ENCODE results near the gene GNAO1.

Gene GNAO1

DNA sequence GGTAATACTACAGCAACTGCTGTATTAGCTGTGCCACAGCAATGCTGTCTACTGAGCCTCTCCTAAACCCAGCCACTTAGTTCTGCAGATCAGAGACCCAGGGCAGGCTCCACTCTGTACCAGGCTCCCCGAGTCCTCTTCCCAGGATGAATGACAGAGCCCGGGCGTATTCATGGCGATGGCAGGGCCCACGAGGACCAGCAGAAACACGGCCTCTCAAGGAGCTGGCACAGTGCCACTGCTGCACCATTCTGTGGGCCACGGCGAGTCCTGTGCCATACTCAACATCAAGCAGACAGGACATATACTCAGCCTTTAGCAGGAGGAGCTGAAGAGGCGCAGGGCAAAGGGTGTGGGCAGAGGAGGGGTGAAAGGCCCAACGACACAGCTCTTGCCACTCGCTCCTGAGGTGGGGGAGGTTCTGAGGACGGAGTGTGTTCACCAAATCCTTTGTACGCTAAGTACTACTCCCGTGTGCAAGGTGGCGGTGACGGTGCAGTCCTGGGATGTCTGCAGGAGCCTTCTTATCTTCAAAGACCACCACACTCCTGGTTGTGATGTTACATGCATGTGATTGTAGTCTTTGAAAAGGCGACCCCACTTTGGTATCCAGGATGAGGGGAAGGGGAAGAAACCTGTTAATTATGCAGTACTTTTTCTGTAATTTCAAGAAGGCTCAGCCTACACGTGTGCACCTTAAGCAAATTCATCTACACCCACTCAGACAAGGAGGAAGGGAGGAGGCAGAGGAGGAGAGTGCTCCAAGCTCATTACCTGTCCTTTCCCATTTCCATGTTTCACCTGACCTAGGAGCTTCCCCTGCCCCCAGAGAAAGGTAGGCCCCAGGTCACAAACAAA, 136.0 kb downstream of the GNAO1 start:
- no peaks in the 10 kb centered on the region for H3K36me3 ChIP-seq (ENCODE audit: control insufficient read depth in 2 of 2, insufficient read depth in 1 of 2, low read length in 2 of 2)
- ChIA-PET CTCF (interaction anchor here (1.2 to 1.3 kb wide), 2 partner anchors 9 to 29 kb away, joined by 4 to 5 read pairs; no protein-coding TSS in a partner anchor), POLR2A (no interaction called here)
- TF ChIP-seq HOXC10 (CRISPR knock-in tag; IDR thresholded peaks at IDR 0.05) (no peak), ZNF169 (tag by site-specific recombination; IDR thresholded peaks at IDR 0.05) (no peak), ZNF747 (tag by site-specific recombination; IDR thresholded peaks at IDR 0.05) (no peak)
- no peak overlapping the region for H3K4me3 ChIP-seq (ENCODE audit: low read depth, low read length)
- H3K27ac ChIP-seq (ENCODE audit: extremely low read depth, low read depth, low read length), result no peak overlapping the region
- no peaks in the 10 kb centered on the region for H3K4me1 ChIP-seq (ENCODE audit: control insufficient read depth, insufficient read depth, low read length)
- no peaks in the 10 kb centered on the region for H3K9me3 ChIP-seq (ENCODE audit: control insufficient read depth, insufficient read depth, low read depth, low read length)

DNA sequence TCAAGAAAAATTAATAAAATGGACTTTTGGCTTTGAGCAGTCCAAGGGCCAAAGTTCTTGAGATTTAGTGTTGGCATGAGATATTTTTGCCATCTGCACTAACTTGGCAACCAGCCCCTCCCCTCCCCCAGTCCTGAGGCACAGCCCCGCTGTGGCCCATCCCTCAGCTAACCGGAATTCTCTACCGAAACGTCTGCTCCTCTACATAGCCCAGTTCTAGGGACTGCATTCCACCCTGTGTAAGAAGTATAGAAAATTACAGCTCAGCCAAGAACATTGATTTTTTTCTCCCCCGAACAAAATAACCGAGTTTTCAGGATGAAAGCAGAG, 136.6 kb downstream of the GNAO1 start:
- Histone ChIP-seq H3K27ac (ENCODE audit: extremely low read depth, low read depth, low read length) (no peak overlapping the region), H3K36me3 (ENCODE audit: control insufficient read depth in 2 of 2, insufficient read depth in 1 of 2, low read length in 2 of 2) (no peaks in the 10 kb centered on the region), H3K4me3 (ENCODE audit: low read depth, low read length) (no peak overlapping the region), H3K9me3 (ENCODE audit: control insufficient read depth, insufficient read depth, low read depth, low read length) (no peaks in the 10 kb centered on the region), H3K4me1 (ENCODE audit: control insufficient read depth, insufficient read depth, low read length) (no peaks in the 10 kb centered on the region)
- ChIA-PET CTCF (no interaction called here), POLR2A (no interaction called here)
- TF ChIP-seq ZNF561 (tag by site-specific recombination; IDR thresholded peaks at IDR 0.05; ENCODE audit: borderline replicate concordance) (no peak), ZNF777 (tag by site-specific recombination; IDR thresholded peaks at IDR 0.05; ENCODE audit: borderline replicate concordance) (no peak), TCF7L2 (IDR thresholded peaks at IDR 0.05; ENCODE audit: borderline replicate concordance, low read depth, low read length) (no peak), MYNN (tag by site-specific recombination; IDR thresholded peaks at IDR 0.05; ENCODE audit: borderline replicate concordance) (no peak), ZNF670 (tag by site-specific recombination; IDR thresholded peaks at IDR 0.05; ENCODE audit: low read depth) (no peak), ZNF335 (tag by site-specific recombination; conservative IDR thresholded peaks at IDR 0.05) (no peak), ZNF791 (tag by site-specific recombination; IDR thresholded peaks at IDR 0.05) (no peak)
- TF ChIP-seq, protein P1, sequence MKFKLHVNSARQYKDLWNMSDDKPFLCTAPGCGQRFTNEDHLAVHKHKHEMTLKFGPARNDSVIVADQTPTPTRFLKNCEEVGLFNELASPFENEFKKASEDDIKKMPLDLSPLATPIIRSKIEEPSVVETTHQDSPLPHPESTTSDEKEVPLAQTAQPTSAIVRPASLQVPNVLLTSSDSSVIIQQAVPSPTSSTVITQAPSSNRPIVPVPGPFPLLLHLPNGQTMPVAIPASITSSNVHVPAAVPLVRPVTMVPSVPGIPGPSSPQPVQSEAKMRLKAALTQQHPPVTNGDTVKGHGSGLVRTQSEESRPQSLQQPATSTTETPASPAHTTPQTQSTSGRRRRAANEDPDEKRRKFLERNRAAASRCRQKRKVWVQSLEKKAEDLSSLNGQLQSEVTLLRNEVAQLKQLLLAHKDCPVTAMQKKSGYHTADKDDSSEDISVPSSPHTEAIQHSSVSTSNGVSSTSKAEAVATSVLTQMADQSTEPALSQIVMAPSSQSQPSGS (tag by site-specific recombination; IDR thresholded peaks at IDR 0.05; ENCODE audit: low read depth), result no peak
- TF ChIP-seq, protein P2, sequence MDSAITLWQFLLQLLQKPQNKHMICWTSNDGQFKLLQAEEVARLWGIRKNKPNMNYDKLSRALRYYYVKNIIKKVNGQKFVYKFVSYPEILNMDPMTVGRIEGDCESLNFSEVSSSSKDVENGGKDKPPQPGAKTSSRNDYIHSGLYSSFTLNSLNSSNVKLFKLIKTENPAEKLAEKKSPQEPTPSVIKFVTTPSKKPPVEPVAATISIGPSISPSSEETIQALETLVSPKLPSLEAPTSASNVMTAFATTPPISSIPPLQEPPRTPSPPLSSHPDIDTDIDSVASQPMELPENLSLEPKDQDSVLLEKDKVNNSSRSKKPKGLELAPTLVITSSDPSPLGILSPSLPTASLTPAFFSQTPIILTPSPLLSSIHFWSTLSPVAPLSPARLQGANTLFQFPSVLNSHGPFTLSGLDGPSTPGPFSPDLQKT (IDR thresholded peaks at IDR 0.05; ENCODE audit: borderline replicate concordance, low read depth, low read length), result no peak
- TF ChIP-seq, protein P3, sequence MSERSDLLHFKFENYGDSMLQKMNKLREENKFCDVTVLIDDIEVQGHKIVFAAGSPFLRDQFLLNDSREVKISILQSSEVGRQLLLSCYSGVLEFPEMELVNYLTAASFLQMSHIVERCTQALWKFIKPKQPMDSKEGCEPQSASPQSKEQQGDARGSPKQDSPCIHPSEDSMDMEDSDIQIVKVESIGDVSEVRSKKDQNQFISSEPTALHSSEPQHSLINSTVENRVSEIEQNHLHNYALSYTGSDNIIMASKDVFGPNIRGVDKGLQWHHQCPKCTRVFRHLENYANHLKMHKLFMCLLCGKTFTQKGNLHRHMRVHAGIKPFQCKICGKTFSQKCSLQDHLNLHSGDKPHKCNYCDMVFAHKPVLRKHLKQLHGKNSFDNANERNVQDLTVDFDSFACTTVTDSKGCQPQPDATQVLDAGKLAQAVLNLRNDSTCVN (tag by site-specific recombination; optimal IDR thresholded peaks at IDR 0.05), result no peak

DNA sequence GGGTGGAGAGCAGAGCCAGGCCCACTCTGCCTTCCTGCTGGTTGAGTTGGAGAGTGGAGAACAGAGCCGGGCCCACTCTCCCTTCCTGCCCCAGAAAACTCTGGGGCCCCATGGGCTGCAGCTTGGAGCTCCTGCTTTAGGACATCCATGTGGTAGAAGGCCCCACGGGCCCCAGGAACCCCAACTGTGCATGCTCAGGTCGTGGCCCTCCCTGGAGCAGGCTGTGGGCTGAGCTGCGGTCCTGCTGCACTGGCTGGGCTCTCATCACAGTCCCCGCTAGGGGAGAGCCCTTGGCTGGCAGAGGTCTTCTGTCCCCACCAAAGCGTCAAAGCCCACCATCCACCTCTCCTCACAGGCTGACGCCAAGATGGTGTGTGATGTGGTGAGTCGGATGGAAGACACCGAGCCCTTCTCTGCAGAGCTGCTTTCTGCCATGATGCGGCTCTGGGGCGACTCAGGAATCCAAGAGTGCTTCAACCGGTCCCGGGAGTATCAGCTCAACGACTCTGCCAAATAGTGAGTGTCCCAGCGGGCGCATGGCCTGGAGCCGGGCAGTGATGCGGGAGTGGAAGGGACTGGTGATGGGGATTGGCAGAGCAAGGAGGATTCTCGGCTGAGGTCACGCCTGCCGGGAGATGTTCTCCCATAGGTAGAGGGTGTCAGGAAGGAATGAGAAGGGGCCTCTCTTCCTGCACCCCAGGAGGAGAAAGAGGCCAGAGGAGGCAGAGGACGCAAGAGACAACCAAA, 137.2 kb downstream of the GNAO1 start:
- CTCF ChIA-PET, result interaction anchor here (0.6 to 1.3 kb wide), 4 partner anchors 10 to 135 kb away, joined by 3 to 7 read pairs (median 4); no protein-coding TSS in a partner anchor
- POLR2A ChIA-PET, result no interaction called here
- H3K36me3 ChIP-seq (ENCODE audit: control insufficient read depth in 2 of 2, insufficient read depth in 1 of 2, low read length in 2 of 2), result no peaks in the 10 kb centered on the region
- H3K4me1 ChIP-seq (ENCODE audit: control insufficient read depth, insufficient read depth, low read length), result no peaks in the 10 kb centered on the region
- H3K4me3 ChIP-seq (ENCODE audit: low read depth, low read length), result no peak overlapping the region
- no peaks in the 10 kb centered on the region for H3K9me3 ChIP-seq (ENCODE audit: control insufficient read depth, insufficient read depth, low read depth, low read length)
- no peak overlapping the region for H3K27ac ChIP-seq (ENCODE audit: extremely low read depth, low read depth, low read length)
- no peak for TF ChIP-seq KLF10 (tag by site-specific recombination; IDR thresholded peaks at IDR 0.05)
- TF ChIP-seq ZNF211 (tag by site-specific recombination; IDR thresholded peaks at IDR 0.05; ENCODE audit: low read depth), result no peak
- no peak for TF ChIP-seq ZNF777 (tag by site-specific recombination; IDR thresholded peaks at IDR 0.05; ENCODE audit: borderline replicate concordance)
- TF ChIP-seq GFI1B (tag by site-specific recombination; IDR thresholded peaks at IDR 0.05), result no peak
- no peak for TF ChIP-seq OVOL3 (tag by site-specific recombination; IDR thresholded peaks at IDR 0.05)
- TF ChIP-seq, protein P4, sequence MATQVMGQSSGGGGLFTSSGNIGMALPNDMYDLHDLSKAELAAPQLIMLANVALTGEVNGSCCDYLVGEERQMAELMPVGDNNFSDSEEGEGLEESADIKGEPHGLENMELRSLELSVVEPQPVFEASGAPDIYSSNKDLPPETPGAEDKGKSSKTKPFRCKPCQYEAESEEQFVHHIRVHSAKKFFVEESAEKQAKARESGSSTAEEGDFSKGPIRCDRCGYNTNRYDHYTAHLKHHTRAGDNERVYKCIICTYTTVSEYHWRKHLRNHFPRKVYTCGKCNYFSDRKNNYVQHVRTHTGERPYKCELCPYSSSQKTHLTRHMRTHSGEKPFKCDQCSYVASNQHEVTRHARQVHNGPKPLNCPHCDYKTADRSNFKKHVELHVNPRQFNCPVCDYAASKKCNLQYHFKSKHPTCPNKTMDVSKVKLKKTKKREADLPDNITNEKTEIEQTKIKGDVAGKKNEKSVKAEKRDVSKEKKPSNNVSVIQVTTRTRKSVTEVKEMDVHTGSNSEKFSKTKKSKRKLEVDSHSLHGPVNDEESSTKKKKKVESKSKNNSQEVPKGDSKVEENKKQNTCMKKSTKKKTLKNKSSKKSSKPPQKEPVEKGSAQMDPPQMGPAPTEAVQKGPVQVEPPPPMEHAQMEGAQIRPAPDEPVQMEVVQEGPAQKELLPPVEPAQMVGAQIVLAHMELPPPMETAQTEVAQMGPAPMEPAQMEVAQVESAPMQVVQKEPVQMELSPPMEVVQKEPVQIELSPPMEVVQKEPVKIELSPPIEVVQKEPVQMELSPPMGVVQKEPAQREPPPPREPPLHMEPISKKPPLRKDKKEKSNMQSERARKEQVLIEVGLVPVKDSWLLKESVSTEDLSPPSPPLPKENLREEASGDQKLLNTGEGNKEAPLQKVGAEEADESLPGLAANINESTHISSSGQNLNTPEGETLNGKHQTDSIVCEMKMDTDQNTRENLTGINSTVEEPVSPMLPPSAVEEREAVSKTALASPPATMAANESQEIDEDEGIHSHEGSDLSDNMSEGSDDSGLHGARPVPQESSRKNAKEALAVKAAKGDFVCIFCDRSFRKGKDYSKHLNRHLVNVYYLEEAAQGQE (tag by site-specific recombination; IDR thresholded peaks at IDR 0.05), result no peak
- no peak for TF ChIP-seq ZNF501 (tag by site-specific recombination; IDR thresholded peaks at IDR 0.05)
- no peak for TF ChIP-seq GLIS2 (tag by site-specific recombination; IDR thresholded peaks at IDR 0.05)
- TF ChIP-seq, protein P1 (tag by site-specific recombination; IDR thresholded peaks at IDR 0.05; ENCODE audit: low read depth), result no peak
- TF ChIP-seq ZNF624 (tag by site-specific recombination; IDR thresholded peaks at IDR 0.05), result no peak

All from HEK293 (cell line).